T-helper 1 cell treated with Interleukin-12 subunit alpha and Interleukin-12 subunit beta and Interleukin-4 antibody, amounts not matched to agents 30 μg/mL and 1 μg/mL, for 36 hours (primary cell): ENCODE data around the gene IL22RA1.

ENCODE experiments used
- H3K27ac Mint-ChIP-seq: one replicate; pipeline ENCODE4 v1.8.0; 2021; ENCODE audit warnings: mild to moderate bottlenecking, mixed read lengths
- H3K27me3 Mint-ChIP-seq: one replicate; pipeline ENCODE4 v1.8.0; 2021; ENCODE audit warnings: low read depth, mixed read lengths
- H3K36me3 Mint-ChIP-seq: one replicate; pipeline ENCODE4 v1.8.0; 2021; ENCODE audit warnings: low read depth, mixed read lengths
- H3K4me1 Mint-ChIP-seq: one replicate; pipeline ENCODE4 v1.8.0; 2021; ENCODE audit warnings: low read depth, mixed read lengths
- H3K4me3 Mint-ChIP-seq: one replicate; pipeline ENCODE4 v1.8.0; 2021; ENCODE audit warnings: mild to moderate bottlenecking, moderate library complexity, mixed read lengths
- H3K9me3 Mint-ChIP-seq: one replicate; pipeline ENCODE4 v1.8.0; 2021; ENCODE audit warnings: mixed read lengths

IL22RA1 gene

GRCh38 chr1:24094554-24094953 lies 48.4 kb downstream of the IL22RA1 start:
- Mint-ChIP-seq H3K27ac (no peak overlapping the region), H3K9me3 (no peaks in the 10 kb centered on the region), H3K36me3 (no peaks in the 10 kb centered on the region), H3K4me1 (no peaks in the 10 kb centered on the region), H3K4me3 (no peak overlapping the region), H3K27me3 (no peaks in the 10 kb centered on the region)

DNA sequence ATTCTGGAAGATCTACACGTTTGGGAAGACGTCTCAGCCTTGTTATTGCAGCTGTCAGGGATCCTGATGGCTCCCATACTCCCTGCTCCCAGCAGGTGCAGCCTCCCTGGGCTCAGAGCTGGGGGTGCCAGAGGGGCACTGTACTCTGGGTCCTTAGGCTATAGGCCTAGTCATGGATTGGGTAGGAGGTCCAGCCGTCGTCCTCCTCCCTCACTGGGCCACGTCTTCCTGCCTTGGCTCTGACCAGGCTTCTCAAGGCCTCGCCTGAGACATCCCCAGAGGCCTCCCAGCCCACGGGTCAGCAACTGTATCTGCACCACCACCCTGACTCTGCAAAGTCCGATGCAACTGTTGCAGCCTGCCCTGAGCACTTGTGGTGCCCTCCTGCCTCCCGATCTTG lies 49.2 kb downstream of the IL22RA1 start:
- Mint-ChIP-seq H3K4me1 (no peaks in the 10 kb centered on the region), H3K27me3 (no peaks in the 10 kb centered on the region), H3K27ac (no peak overlapping the region), H3K36me3 (no peaks in the 10 kb centered on the region), H3K4me3 (no peak overlapping the region), H3K9me3 (no peaks in the 10 kb centered on the region)

DNA sequence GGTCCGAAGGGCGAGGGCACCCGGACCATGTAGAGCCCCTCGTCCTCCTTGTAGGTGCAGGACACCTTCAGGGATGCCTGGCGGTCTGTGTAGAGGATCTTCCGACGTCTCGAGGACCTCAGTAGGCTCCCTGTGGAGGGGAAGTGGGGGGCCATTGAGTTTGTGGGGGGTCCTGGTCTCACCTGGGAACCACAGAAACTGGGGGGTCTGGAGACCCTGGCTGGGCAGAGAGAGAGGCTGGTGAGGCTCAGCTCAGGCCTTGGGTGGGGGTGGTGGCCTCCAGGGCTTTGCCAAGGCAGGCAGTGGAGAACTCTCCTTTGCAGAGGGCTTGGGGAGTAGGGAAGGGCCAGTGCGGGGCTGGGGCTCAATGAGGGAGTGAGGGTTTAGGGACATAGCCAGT lies 50.0 kb downstream of the IL22RA1 start:
- no peaks in the 10 kb centered on the region for H3K36me3 Mint-ChIP-seq
- no peaks in the 10 kb centered on the region for H3K27me3 Mint-ChIP-seq
- no peak overlapping the region for H3K27ac Mint-ChIP-seq
- no peaks in the 10 kb centered on the region for H3K9me3 Mint-ChIP-seq
- no peak overlapping the region for H3K4me3 Mint-ChIP-seq
- H3K4me1 Mint-ChIP-seq: no peaks in the 10 kb centered on the region

GRCh38 chr1:24091971-24092482 lies 50.9 kb downstream of the IL22RA1 start:
- no peaks in the 10 kb centered on the region for H3K9me3 Mint-ChIP-seq
- no peak overlapping the region for H3K27ac Mint-ChIP-seq
- no peaks in the 10 kb centered on the region for H3K4me1 Mint-ChIP-seq
- no peaks in the 10 kb centered on the region for H3K27me3 Mint-ChIP-seq
- H3K4me3 Mint-ChIP-seq: no peak overlapping the region
- no peaks in the 10 kb centered on the region for H3K36me3 Mint-ChIP-seq

DNA sequence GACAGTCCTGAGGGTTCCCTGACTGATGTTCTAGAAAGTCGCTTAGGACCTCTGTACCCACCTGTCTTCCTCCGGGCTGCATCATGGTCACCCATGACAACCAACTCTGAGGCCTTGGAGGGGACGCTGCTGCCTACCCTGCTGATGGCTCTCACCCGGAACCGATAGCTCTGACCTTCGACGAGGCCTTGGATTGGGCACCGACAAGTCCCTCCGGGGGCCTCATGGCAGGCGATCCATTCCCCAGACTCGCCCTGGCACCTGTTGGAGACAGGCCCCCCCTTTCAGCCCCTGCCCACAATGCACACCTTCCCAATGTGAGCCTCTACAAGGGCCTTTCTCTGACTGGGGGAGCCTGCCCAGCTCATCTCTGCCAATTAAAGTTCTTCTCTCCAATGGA lies 52.2 kb downstream of the IL22RA1 start:
- no peaks in the 10 kb centered on the region for H3K36me3 Mint-ChIP-seq
- H3K27me3 Mint-ChIP-seq: peaks cover under 1% of the 10 kb centered on the region

DNA sequence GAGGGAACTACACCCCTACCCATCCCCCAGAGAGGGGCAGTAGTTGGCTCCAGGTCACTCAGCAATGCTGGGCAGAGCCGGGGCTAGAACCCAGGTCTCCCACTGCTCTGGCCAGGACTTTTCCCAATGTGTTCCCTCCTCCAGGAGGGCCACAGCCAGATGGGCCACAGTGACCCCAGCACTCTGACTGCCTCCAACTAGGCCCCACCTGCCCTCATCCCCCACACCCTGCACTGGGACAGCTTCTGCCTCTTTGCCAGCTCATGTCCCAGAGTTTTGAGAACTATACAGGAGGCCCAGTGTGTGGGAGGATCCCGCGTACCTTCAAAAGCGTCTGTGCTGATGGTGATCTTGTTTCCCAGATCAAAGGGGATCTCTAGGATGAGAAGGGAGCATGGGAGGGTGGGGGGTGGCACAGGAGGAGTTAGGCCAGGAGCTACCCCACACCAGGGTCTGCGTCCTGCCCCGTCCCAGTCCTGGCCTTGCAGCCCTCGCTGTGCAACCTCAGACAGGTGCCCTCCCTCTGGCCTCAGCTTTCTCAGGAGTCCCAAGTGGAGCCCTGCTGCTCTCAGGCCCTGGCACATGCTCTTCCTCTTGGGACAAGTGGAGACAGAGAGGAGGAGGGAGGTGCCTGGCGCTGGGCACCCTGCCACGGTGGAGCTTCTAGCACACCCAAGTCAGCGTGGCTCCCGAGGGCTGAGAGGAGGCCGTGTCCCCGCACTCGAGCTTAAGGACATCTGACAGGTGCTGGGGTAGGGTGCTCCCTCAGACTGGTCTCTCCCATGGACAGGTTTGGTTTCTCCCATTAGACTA lies 53.0 kb downstream of the IL22RA1 start:
- Mint-ChIP-seq H3K4me1 (no peaks in the 10 kb centered on the region), H3K4me3 (no peak overlapping the region), H3K27me3 (peaks cover 8% of the 10 kb centered on the region), H3K9me3 (no peaks in the 10 kb centered on the region), H3K27ac (no peak overlapping the region), H3K36me3 (no peaks in the 10 kb centered on the region)

More for the DNA sequence above, 52.2 kb downstream of the IL22RA1 start:
- H3K4me3 Mint-ChIP-seq: no peak overlapping the region
- no peaks in the 10 kb centered on the region for H3K4me1 Mint-ChIP-seq
- no peak overlapping the region for H3K27ac Mint-ChIP-seq
- no peaks in the 10 kb centered on the region for H3K9me3 Mint-ChIP-seq

DNA sequence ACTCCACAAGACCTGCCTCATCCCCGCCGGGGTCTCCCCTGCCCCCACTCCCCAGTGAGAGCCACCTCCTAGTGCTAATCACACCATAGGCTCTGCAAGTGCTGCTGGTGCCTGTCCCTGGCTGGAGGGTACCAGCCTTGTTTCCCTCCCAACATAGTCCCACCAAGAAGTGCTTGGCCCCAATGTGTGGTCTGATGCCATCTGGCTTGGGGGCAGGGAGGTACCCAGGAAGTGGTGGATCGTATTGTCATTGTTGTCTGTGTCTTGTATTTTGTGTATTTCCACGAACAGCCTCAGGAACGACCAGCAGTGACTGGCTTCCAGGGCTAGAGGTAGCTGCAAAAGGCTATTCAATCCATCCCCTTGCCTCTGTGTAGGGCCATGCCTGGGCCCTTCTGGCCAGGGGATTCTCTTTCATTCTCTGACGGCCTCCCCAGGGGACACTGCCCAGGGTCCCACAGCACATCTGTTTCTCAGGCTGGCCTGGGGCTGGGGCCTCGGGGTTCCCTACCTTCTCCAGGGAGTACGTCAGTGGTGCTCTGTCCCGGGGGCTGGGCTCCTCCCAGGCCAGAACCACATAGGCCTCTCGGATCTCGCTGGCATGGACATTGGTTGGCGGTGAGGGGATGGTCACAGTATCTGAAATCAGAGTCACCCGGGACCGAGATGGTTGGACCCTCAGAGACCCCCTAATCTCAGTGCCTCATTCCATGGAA lies 53.8 kb downstream of the IL22RA1 start:
- Mint-ChIP-seq H3K4me1 (no peaks in the 10 kb centered on the region), H3K9me3 (no peaks in the 10 kb centered on the region), H3K27ac (no peak overlapping the region), H3K36me3 (no peaks in the 10 kb centered on the region), H3K27me3 (peaks cover 9% of the 10 kb centered on the region), H3K4me3 (no peak overlapping the region)

GRCh38 chr1:24086466-24086865 lies 56.5 kb downstream of the IL22RA1 start:
- H3K27me3 Mint-ChIP-seq: peaks cover 9% of the 10 kb centered on the region
- H3K4me3 Mint-ChIP-seq: no peak overlapping the region

GRCh38 chr1:24085546-24085945 lies 57.4 kb downstream of the IL22RA1 start:
- Mint-ChIP-seq H3K27ac (no peak overlapping the region), H3K9me3 (no peaks in the 10 kb centered on the region), H3K27me3 (peaks cover 12% of the 10 kb centered on the region), H3K4me3 (no peak overlapping the region), H3K4me1 (no peaks in the 10 kb centered on the region), H3K36me3 (no peaks in the 10 kb centered on the region)

More at GRCh38 chr1:24086466-24086865, 56.5 kb downstream of the IL22RA1 start:
- H3K4me1 Mint-ChIP-seq: no peaks in the 10 kb centered on the region
- H3K27ac Mint-ChIP-seq: no peak overlapping the region
- no peaks in the 10 kb centered on the region for H3K36me3 Mint-ChIP-seq
- H3K9me3 Mint-ChIP-seq: no peaks in the 10 kb centered on the region

DNA sequence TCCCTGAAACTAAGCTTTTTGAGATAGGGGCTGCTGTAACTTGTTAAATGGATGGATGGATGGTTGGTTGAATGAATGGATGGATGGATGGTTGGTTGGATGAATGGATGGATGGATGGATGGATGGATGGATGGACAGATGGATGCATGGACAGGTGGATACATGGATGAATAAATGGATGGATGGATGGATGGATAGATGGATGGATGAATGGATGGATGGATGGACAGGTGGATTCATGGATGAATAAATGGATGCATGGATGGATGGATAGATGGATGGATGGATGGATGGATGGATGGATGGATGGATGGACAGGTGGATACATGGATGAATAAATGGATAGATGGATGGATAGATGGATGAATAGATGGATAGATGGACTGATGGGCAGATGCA lies 57.9 kb downstream of the IL22RA1 start:
- Mint-ChIP-seq H3K27ac (no peak overlapping the region), H3K27me3 (peaks cover 15% of the 10 kb centered on the region), H3K36me3 (no peaks in the 10 kb centered on the region), H3K9me3 (no peaks in the 10 kb centered on the region), H3K4me3 (no peak overlapping the region), H3K4me1 (no peaks in the 10 kb centered on the region)

GRCh38 chr1:24084050-24084449 lies 58.9 kb downstream of the IL22RA1 start:
- Mint-ChIP-seq H3K27me3 (peaks cover 15% of the 10 kb centered on the region), H3K4me3 (no peak overlapping the region), H3K9me3 (no peaks in the 10 kb centered on the region), H3K4me1 (no peaks in the 10 kb centered on the region), H3K27ac (no peak overlapping the region), H3K36me3 (no peaks in the 10 kb centered on the region)

GRCh38 chr1:24082372-24082771 lies 60.6 kb downstream of the IL22RA1 start:
- Mint-ChIP-seq H3K4me3 (no peak overlapping the region), H3K9me3 (no peaks in the 10 kb centered on the region), H3K36me3 (no peaks in the 10 kb centered on the region), H3K27ac (no peak overlapping the region), H3K27me3 (peaks cover 16% of the 10 kb centered on the region), H3K4me1 (no peaks in the 10 kb centered on the region)

DNA sequence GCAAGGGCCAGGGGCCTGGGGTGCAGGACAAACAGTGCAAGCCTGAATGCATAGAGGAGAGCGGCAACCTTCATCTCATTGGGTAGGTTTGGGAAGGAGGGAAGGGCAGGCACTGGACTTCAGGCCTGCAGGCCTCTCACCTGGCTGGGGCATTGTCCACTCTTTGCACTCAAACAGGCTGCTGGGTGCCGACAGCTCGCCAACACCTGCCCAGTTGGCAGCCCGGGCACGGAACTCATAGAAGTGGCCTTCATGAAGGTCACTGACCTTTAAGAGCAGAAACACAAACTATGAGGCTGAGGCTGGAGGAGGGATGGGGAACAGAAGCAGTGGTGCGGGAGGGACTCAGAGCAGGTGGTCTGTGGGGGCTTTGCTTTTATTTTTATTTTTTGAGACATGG lies 61.8 kb downstream of the IL22RA1 start:
- peaks cover 20% of the 10 kb centered on the region for H3K27me3 Mint-ChIP-seq
- H3K4me1 Mint-ChIP-seq: no peaks in the 10 kb centered on the region
- H3K4me3 Mint-ChIP-seq: no peak overlapping the region

GRCh38 chr1:24080131-24080530 lies 62.8 kb downstream of the IL22RA1 start:
- H3K4me3 Mint-ChIP-seq: no peak overlapping the region
- no peaks in the 10 kb centered on the region for H3K36me3 Mint-ChIP-seq
- peaks cover 13% of the 10 kb centered on the region for H3K27me3 Mint-ChIP-seq
- H3K27ac Mint-ChIP-seq: no peak overlapping the region
- H3K4me1 Mint-ChIP-seq: no peaks in the 10 kb centered on the region
- no peaks in the 10 kb centered on the region for H3K9me3 Mint-ChIP-seq

More for the DNA sequence above, 61.8 kb downstream of the IL22RA1 start:
- Mint-ChIP-seq H3K9me3 (no peaks in the 10 kb centered on the region), H3K36me3 (no peaks in the 10 kb centered on the region), H3K27ac (no peak overlapping the region)
